Measurements from ENCODE around the gene RARB.

The RARB gene

GRCh38 chr3:25611193-25611592 lies 183.1 kb downstream of the RARB start:
- DNase-seq = no peak

- no peak for DNase-seq
Measured at GRCh38 chr3:25618028-25618427, 190.0 kb downstream of the RARB start.

GRCh38 chr3:25619382-25619781 lies 191.3 kb downstream of the RARB start:
- no peak for DNase-seq

- DNase-seq = no peak
Measured at GRCh38 chr3:25620493-25620892, 192.4 kb downstream of the RARB start.

- DNase-seq = no peak
Measured at GRCh38 chr3:25621087-25621486, 193.0 kb downstream of the RARB start.

- no peak for DNase-seq
Measured at GRCh38 chr3:25631989-25632388, 203.9 kb downstream of the RARB start.

- DNase-seq = no peak
Measured at GRCh38 chr3:25633919-25634318, 205.9 kb downstream of the RARB start.

- no peak for DNase-seq
Measured at GRCh38 chr3:25635038-25635437, 207.0 kb downstream of the RARB start.
